Caco-2 (cell line): ENCODE results near the gene SBF1. TPM values are rescaled to one million over a fixed set of nuclear protein-coding genes. Genes with fewer than 3 reads are reported as not detected.

Experiments
- BruUV-seq: library from RNA; stranded (reverse); fragments of 400-500 nt; replicated peaks from 2 replicates; lab custom pipeline; 2021; lab: Mats Ljungman, UMichigan
- CTCF ChIA-PET: fragments of 300-600 bp; sonication (Branson Sonifier 250); formaldehyde crosslinking; loops from one replicate; lab custom pipeline; 2022; ENCODE audit warnings: antibody characterized with exemption; lab: Charles Lee
- POLR2A ChIA-PET: fragments of 300-600 bp; sonication (Branson Sonifier 250); formaldehyde crosslinking; loops from one replicate; lab custom pipeline; 2022; ENCODE audit warnings: antibody characterized with exemption; lab: Charles Lee
- DNase-seq, 2 experiments: peaks; one replicate each; pipeline versions ENCODE4 v3.0.0 to v3.0.0-alpha.2; 2020 to 2022
- H3K27me3 ChIP-seq: replicated peaks from 2 replicates; pipeline ENCODE4 v1.6.0; 2011; ENCODE audit warnings: low read length; ENCODE audit not compliant: control insufficient read depth, insufficient read depth
- H3K36me3 ChIP-seq: 2 replicates; pipeline ENCODE4 v1.5.1; 2011; ENCODE audit warnings: low read length; ENCODE audit not compliant: control insufficient read depth, insufficient read depth
- H3K4me1 ChIP-seq: fragments of 250-450 bp; sonication (Bioruptor Pico); 2 replicates; pipeline ENCODE4 v1.5.1; 2020; ENCODE audit warnings: mild to moderate bottlenecking
- H3K4me3 ChIP-seq: 2 replicates; pipeline ENCODE4 v1.5.1; 2011; ENCODE audit warnings: low read depth, mild to moderate bottlenecking, control low read depth, low read length
- H3K9me3 ChIP-seq: fragments of 250-450 bp; sonication (Bioruptor Pico); 2 replicates; pipeline ENCODE4 v1.5.1; 2020; ENCODE audit warnings: mild to moderate bottlenecking, moderate library complexity
- H3K27ac Mint-ChIP-seq: one replicate; pipeline ENCODE4 v1.8.0; 2022; ENCODE audit warnings: mixed read lengths; ENCODE audit not compliant: unreplicated experiment
- H3K27me3 Mint-ChIP-seq: one replicate; pipeline ENCODE4 v1.8.0; 2022; ENCODE audit warnings: mixed read lengths; ENCODE audit not compliant: insufficient read depth, unreplicated experiment
- H3K36me3 Mint-ChIP-seq: one replicate; pipeline ENCODE4 v1.8.0; 2022; ENCODE audit warnings: mild to moderate bottlenecking, mixed read lengths; ENCODE audit not compliant: insufficient read depth, unreplicated experiment
- H3K4me1 Mint-ChIP-seq: one replicate; pipeline ENCODE4 v1.8.0; 2022; ENCODE audit warnings: low read depth, mixed read lengths; ENCODE audit not compliant: unreplicated experiment
- H3K4me3 Mint-ChIP-seq: one replicate; pipeline ENCODE4 v1.8.0; 2022; ENCODE audit warnings: mild to moderate bottlenecking, moderate library complexity, mixed read lengths; ENCODE audit not compliant: unreplicated experiment
- H3K9me3 Mint-ChIP-seq: one replicate; pipeline ENCODE4 v1.8.0; 2022; ENCODE audit warnings: mixed read lengths; ENCODE audit not compliant: unreplicated experiment
- intact Hi-C: fragments of 100-400 bp; cut with micrococcal nuclease; formaldehyde crosslinking; loops from one replicate; pipeline ENCODE4 v1.10.0; 2022; ENCODE audit not compliant: unreplicated experiment
- total RNA-seq: library from RNA; stranded (reverse); gene quantifications from 2 replicates; pipeline ENCODE4 v1.2.3, GENCODE V29; 2022
- TF ChIP-seq, protein P1 (sequence below), 2 experiments: fragments of 200-600 bp in 1 of 2; IDR thresholded peaks; 1 replicate in 1 of 2; 2 replicates in 1 of 2; pipeline versions ENCODE4 v1.5.1 to v1.8.0; 2011 to 2022; ENCODE audit warnings: antibody characterized with exemption in 1 of 2, control low read depth in 1 of 2, inconsistent platforms in 1 of 2, low read depth in 1 of 2, low read length in 1 of 2, mild to moderate bottlenecking in 1 of 2, moderate library complexity in 1 of 2; ENCODE audit not compliant: insufficient read depth in 1 of 2, severe bottlenecking in 1 of 2, unreplicated experiment in 1 of 2

The SBF1 gene
- total RNA-seq, 1 experiment from 2014 or later, result 82.8 TPM

DNA sequence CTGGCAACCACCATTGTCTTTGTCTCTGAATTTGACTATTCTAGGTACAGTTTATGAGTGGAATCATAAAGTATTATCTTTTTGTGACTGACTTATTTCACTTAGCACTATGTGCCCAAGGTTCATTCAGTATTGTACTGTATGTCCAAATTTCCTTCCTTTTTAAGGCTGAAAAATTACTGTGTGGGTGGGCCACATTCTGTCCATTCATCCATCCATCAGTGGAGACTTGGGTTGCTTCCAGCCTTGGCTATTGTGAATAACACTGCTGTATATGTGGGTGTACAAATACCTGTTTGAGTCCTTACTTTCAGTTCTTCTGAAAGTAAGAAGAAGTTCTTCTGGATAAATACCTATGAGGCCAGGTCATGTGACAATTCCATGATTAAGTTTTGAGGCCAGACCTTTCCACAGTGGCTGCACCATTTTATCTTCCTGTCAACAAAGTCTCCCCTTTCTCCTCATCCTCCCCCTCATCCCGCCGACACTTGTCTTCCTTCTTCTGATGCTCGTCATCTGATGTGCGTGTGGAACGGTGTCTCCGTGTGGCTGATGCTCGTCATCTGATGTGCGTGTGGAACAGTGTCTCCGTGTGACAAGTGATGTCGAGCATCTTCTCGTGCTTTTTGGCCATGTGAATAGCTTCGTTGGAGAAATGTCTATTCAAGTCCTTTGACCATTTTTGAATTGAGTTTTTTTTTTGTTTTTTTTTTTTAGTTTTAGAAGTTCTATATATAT, 49.5 kb downstream of the SBF1 start:
- Mint-ChIP-seq H3K36me3 (peaks cover 86% of the 10 kb centered on the region), H3K27me3 (no peaks in the 10 kb centered on the region), H3K4me3 (no peak overlapping the region)

DNA sequence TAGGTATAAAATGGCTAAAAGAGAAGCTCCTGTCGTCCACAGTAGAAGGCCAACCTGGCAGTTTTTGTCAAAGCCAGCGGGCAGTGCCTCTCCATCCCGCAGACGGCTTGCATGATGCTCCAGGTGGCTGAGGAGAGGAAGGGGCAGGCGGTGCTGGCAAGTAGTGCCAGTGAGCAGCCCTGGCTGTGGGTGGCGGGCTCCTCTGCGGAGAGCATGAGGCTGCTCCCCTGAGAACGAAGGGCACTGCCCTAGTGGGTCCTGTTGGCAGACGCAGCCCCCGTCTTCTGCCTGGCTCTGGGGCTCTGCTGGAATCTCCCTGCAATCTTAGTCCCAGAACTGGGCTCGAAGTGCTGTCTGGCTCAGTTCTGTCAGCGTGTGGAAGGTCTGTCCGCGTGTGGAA, 50.9 kb downstream of the SBF1 start:
- no peaks in the 10 kb centered on the region for H3K4me1 ChIP-seq
- no peaks in the 10 kb centered on the region for H3K27me3 Mint-ChIP-seq
- no peak overlapping the region for H3K27ac Mint-ChIP-seq
- H3K27me3 ChIP-seq, result no peaks in the 10 kb centered on the region
- TF ChIP-seq, protein P1, sequence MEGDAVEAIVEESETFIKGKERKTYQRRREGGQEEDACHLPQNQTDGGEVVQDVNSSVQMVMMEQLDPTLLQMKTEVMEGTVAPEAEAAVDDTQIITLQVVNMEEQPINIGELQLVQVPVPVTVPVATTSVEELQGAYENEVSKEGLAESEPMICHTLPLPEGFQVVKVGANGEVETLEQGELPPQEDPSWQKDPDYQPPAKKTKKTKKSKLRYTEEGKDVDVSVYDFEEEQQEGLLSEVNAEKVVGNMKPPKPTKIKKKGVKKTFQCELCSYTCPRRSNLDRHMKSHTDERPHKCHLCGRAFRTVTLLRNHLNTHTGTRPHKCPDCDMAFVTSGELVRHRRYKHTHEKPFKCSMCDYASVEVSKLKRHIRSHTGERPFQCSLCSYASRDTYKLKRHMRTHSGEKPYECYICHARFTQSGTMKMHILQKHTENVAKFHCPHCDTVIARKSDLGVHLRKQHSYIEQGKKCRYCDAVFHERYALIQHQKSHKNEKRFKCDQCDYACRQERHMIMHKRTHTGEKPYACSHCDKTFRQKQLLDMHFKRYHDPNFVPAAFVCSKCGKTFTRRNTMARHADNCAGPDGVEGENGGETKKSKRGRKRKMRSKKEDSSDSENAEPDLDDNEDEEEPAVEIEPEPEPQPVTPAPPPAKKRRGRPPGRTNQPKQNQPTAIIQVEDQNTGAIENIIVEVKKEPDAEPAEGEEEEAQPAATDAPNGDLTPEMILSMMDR (IDR thresholded peaks at IDR 0.05; ENCODE audit: insufficient read depth in 1 of 2, low read depth in 1 of 2, low read length in 1 of 2, severe bottlenecking in 1 of 2, unreplicated experiment in 1 of 2), result no peak
- DNase-seq, result no peak
- H3K9me3 Mint-ChIP-seq, result no peaks in the 10 kb centered on the region
- no peaks in the 10 kb centered on the region for H3K9me3 ChIP-seq
- intact Hi-C loops, result no loop called here
- H3K36me3 Mint-ChIP-seq, result peaks cover 90% of the 10 kb centered on the region
- H3K4me3 ChIP-seq, result no peak overlapping the region
- no peak overlapping the region for H3K4me3 Mint-ChIP-seq
- H3K36me3 ChIP-seq, result peaks cover 6% of the 10 kb centered on the region
- ChIA-PET CTCF (interaction anchor here (0.6 kb wide), 2 partner anchors 57 to 59 kb away, joined by 3 read pairs; no protein-coding TSS in a partner anchor), POLR2A (no interaction called here)
- BruUV-seq, result no TSS peak
- no peaks in the 10 kb centered on the region for H3K4me1 Mint-ChIP-seq

More for the DNA sequence above, 49.5 kb downstream of the SBF1 start:
- no peak for DNase-seq
- Mint-ChIP-seq H3K27ac (no peak overlapping the region), H3K9me3 (no peaks in the 10 kb centered on the region), H3K4me1 (no peaks in the 10 kb centered on the region)
- POLR2A ChIA-PET, result no interaction called here
- H3K4me3 ChIP-seq, result no peak overlapping the region
- CTCF ChIA-PET, result no interaction called here
- H3K27me3 ChIP-seq, result no peaks in the 10 kb centered on the region
- H3K36me3 ChIP-seq, result peaks cover 8% of the 10 kb centered on the region
- no peaks in the 10 kb centered on the region for H3K4me1 ChIP-seq
- TF ChIP-seq, protein P1 (IDR thresholded peaks at IDR 0.05; ENCODE audit: insufficient read depth in 1 of 2, low read depth in 1 of 2, low read length in 1 of 2, severe bottlenecking in 1 of 2, unreplicated experiment in 1 of 2), result no peak
- no peaks in the 10 kb centered on the region for H3K9me3 ChIP-seq
- intact Hi-C loops, result no loop called here
- no TSS peak for BruUV-seq

DNA sequence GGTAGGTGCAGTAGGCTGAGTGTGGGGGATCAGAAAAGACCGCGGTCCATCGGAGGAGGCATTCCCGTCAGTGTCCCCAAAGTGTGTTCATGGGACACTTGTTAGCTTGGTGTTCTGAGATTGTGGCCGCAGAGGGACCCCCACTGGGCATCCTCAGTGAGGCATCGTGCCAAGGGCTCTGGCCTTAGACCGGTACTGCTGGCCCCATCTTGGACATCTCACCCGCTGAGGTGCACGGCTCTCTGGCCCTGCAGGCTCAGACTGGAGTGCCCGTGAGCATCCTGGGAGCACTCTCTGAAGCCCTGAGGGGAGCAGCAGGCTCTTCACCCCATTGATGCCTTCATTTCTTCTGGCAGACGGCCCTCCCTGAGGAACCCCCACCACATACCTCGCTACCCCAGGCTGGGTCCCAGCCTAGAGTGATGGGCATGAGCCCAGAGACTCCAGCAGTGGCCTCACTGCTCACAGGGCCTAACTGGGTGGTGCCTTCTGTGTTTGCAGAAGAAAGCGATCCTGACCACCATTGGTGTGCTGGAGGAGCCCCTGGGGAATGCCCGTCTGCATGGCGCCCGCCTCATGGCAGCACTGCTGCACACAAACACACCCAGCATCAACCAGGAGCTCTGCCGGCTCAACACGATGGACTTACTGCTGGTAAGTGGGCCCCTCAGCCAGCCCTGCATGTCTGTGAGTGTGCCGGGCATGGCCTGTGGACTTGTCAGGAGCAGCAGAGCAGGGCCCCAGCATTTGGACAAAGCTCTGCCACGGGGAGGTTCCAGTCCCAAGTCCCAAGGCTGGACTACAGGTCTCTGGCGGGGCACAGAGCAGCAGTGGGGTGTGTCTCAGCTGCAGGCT, 51.6 kb downstream of the SBF1 start:
- Histone ChIP-seq H3K36me3 (peaks cover 6% of the 10 kb centered on the region), H3K9me3 (no peaks in the 10 kb centered on the region), H3K27me3 (no peaks in the 10 kb centered on the region), H3K4me1 (no peaks in the 10 kb centered on the region), H3K4me3 (no peak overlapping the region)
- no peak for DNase-seq
- ChIA-PET POLR2A (no interaction called here), CTCF (interaction anchor here (0.6 kb wide), 1 partner anchor 58 kb away, joined by 3 read pairs; no protein-coding TSS in a partner anchor)
- H3K4me1 Mint-ChIP-seq, result no peaks in the 10 kb centered on the region
- TF ChIP-seq, protein P1 (IDR thresholded peaks at IDR 0.05; ENCODE audit: insufficient read depth in 1 of 2, low read depth in 1 of 2, low read length in 1 of 2, severe bottlenecking in 1 of 2, unreplicated experiment in 1 of 2), result no peak
- no TSS peak for BruUV-seq
- intact Hi-C loops, result no loop called here
- no peak overlapping the region for H3K27ac Mint-ChIP-seq
- H3K27me3 Mint-ChIP-seq, result no peaks in the 10 kb centered on the region
- H3K4me3 Mint-ChIP-seq, result no peak overlapping the region
- peaks cover 84% of the 10 kb centered on the region for H3K36me3 Mint-ChIP-seq
- no peaks in the 10 kb centered on the region for H3K9me3 Mint-ChIP-seq
